Stimulated activated CD4-positive, alpha-beta T cell treated with anti-CD3 and anti-CD28 coated beads, Interleukin-1b, Interleukin-23, amount 100 ng/mL, for 4 hours (primary cell): ENCODE results near the gene COL9A1.

ENCODE experiments used
- DNase-seq, 2 donors: peaks; one replicate each; pipeline ENCODE4 v3.0.0-alpha.2; 2020; ENCODE audit warnings: low read depth in 2 of 2

COL9A1 gene

GRCh38 chr6:70286905-70287304, 16.0 kb downstream of the COL9A1 start:
- no peak for DNase-seq

GRCh38 chr6:70285201-70285600, 17.7 kb downstream of the COL9A1 start:
- no peak for DNase-seq

DNA sequence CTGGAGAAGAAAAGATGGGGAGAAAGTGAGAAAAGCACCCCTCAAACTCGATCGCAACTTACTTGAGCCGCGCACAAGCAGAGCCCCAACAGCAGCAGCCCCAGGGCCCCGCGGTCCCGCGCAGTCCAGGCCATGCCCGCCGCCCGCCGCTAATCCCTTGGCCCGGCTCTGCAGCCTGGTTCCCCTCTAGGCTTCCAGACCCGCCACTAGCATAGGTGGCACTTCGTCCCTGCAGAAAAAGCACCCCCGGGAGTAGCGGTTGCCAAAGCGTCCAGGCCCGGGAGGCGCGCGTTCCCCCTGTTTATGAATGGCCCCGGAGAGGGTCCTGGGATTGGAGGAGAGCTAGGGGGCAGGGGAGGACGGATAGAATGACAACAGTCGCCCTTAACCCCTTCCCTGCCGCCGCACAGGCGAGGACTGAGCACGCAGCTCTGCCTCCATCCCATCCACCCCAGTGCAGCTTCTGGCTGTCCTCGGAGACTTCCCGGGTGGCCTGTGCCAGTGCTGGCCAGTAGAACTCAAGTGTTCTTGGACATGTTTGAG, 19.9 kb downstream of the COL9A1 start:
- DNase-seq, result no peak

GRCh38 chr6:70282312-70282918, 20.5 kb downstream of the COL9A1 start:
- no peak for DNase-seq

DNA sequence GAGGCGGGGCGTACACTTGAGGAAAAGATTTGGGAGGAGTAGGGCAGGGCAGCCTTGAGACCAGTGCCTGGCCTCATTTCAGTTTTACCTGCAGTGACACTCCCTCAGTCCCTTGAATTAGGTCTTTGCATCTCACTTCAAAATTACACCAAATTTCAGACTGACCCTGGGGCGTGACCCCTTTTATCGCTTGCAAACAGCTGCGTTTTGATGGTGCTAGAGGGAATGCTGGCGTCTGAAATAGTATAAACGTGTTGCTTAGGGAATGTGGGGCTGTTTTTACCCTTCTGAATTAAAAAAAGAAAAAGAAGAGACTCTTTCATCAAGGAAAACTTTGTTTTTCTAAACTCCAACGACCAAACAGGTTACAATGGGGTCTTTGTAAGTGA, 21.0 kb downstream of the COL9A1 start:
- no peak for DNase-seq

GRCh38 chr6:70280400-70280853, 22.5 kb downstream of the COL9A1 start:
- no peak for DNase-seq

- no peak for DNase-seq
These were observed 25.4 kb downstream of the COL9A1 start for GRCh38 chr6:70277470-70277869.

DNA sequence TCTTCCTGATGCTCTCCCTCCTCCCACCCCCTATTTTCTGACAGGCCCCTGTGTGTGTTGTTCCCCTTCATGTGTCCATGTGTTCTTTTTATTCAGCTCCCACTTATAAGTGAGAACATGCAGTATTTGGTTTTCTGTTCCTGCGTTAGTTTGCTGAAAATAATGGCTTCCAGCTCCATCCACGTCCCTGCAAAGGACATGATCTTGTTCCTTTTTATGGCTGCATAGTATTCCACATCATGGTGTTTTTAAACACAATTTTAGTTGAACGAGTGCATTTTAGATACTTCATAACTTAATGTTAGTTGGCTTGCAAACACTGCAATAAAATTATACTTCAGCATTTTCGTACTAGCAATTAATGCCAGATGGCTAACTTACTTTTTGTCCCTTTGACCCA, 28.5 kb downstream of the COL9A1 start:
- no peak for DNase-seq

DNA sequence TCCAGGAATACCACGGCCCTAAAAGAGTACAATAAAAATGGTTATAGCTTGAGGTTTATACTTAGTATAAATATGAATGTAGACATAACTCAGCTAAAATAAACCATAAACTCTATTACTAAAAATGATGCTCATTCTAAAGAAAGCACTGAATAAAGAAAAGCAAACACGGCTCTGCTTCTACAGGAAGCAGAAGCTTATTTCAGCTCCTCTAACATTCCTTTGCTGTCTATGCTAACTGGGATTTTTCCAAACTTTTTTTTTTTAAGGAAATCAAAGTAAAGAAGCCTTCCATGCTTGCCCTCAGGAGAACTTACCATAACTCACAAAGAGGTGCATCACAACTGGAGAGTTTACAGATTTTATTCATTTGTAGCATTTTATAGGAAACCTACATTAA, 30.8 kb downstream of the COL9A1 start:
- no peak for DNase-seq

GRCh38 chr6:70270287-70271005, 32.4 kb downstream of the COL9A1 start:
- DNase-seq, result no peak

GRCh38 chr6:70266142-70266541, 36.7 kb downstream of the COL9A1 start:
- no peak for DNase-seq

DNA sequence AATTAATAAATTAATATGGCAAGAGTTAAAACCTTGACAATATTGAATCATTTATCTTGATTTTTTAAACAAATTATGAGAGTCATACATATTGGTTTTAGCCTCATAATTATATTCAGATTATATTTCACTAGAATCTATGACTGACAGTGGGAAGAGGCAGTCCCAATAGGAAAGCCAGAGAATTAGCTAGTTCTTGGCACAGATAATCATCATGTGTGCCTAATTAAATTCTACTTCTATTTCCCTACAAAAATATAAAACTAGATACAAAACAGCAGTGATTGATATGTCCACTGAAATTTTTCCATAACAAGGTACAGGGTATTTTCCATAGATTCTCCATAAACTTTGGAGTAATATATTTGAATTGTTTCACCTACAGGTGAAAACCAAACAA, 38.6 kb downstream of the COL9A1 start:
- no peak for DNase-seq

GRCh38 chr6:70258483-70258882, 44.4 kb downstream of the COL9A1 start:
- DNase-seq, result no peak

- no peak for DNase-seq
These were observed 45.1 kb downstream of the COL9A1 start for GRCh38 chr6:70257768-70258273.

DNA sequence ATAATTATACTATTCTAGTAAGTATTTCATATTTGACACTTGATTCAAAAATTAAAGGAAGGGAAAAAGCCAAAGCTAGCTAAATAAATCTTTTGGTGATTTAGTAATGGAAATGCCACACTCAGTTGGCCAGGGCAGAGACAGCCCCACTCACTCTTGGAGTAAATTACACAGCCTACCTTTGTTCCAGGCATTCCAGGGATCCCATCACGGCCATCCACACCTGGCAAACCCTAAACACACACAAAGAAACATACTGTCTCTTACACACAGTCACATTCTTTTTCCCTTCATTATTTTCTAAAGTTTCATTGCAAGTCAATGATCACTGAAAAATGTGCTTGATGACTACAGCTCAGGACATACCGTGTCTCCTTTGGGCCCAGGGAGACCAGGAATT, 48.1 kb downstream of the COL9A1 start:
- no peak for DNase-seq

DNA sequence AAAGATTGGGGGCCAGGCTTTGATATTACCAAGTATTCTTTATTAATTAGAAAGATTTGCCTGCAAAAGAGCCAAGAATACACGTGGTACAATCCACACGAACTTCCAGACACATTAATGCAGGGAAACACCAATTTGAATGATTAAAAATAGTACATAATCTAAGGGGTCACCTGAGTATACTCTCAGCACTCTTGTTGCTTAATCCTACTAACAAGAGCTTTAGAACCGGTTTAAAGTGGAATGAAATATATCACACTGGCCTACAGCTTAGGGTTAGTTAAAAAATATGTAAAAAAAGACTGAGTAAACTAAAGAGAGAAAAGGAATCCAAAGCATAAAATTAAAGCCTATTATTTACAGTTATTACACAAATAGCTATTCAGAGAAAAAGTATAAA, 49.0 kb downstream of the COL9A1 start:
- no peak for DNase-seq

- no peak for DNase-seq
These were observed 50.3 kb downstream of the COL9A1 start for GRCh38 chr6:70252604-70253003.

- DNase-seq, result no peak
These were observed 56.8 kb downstream of the COL9A1 start for GRCh38 chr6:70246118-70246517.

GRCh38 chr6:70241991-70242420, 60.9 kb downstream of the COL9A1 start:
- no peak for DNase-seq

- DNase-seq, result no peak
These were observed 61.9 kb downstream of the COL9A1 start for GRCh38 chr6:70241031-70241430.

- no peak for DNase-seq
These were observed 66.5 kb downstream of the COL9A1 start for GRCh38 chr6:70236343-70236742.

GRCh38 chr6:70234561-70235236, 68.2 kb downstream of the COL9A1 start:
- no peak for DNase-seq

- no peak for DNase-seq
These were observed 71.6 kb downstream of the COL9A1 start for GRCh38 chr6:70231311-70231710.
